GM12878 (cell line): Measurements from ENCODE around the gene ERC1. TPM values are rescaled to one million over a fixed set of nuclear protein-coding genes. Genes with fewer than 3 reads are reported as not detected.

ENCODE experiments used
- ATAC-seq: fragments of 200-7000 bp; cut with Tn5 transposase; 3 replicates; pipeline ENCODE4 v1.9.1; 2020; ENCODE audit warnings: mild to moderate bottlenecking, moderate library complexity
- BruUV-seq: library from RNA; stranded (reverse); fragments of 400-500 nt; replicated peaks from 2 replicates; lab custom pipeline; 2021; lab: Mats Ljungman, UMichigan
- CTCF ChIA-PET: fragments of 300-600 bp; sonication (Branson Sonifier 250); formaldehyde crosslinking; extraction: SDS; loops from one replicate; lab custom pipeline; 2021; ENCODE audit warnings: inconsistent platforms; lab: Yijun Ruan, JAX
- POLR2A ChIA-PET: fragments of 350-600 bp; formaldehyde crosslinking; extraction: SDS; loops from one replicate; lab custom pipeline; 2021; ENCODE audit warnings: inconsistent platforms; lab: Charles Lee
- RAD21 ChIA-PET: fragments of 300-600 bp; sonication (Branson Sonifier 250); formaldehyde crosslinking; loops from one replicate; lab custom pipeline; 2023; ENCODE audit warnings: antibody characterized with exemption; ENCODE audit not compliant: unreplicated experiment; lab: Charles Lee
- SMC1A ChIA-PET: fragments of 300-600 bp; sonication (Branson Sonifier 250); formaldehyde crosslinking; loops from one replicate; lab custom pipeline; 2023; ENCODE audit not compliant: unreplicated experiment, uncharacterized antibody; lab: Charles Lee
- DNase-seq: peaks from one replicate; pipeline ENCODE4 v3.0.0-alpha.2; 2011; ENCODE audit warnings: low read depth, low spot score
- FAIRE-seq: peaks from 3 replicates; lab custom pipeline; 2011; peaks lifted over from hg19 to GRCh38; lab: Jason Lieb, UNC
- H2AFZ ChIP-seq: 2 replicates; pipeline ENCODE4 v1.6.0; 2011; ENCODE audit warnings: low read depth, low read length, control low read depth; ENCODE audit not compliant: control insufficient read depth
- H3K27ac ChIP-seq: 2 replicates; pipeline ENCODE4 v1.5.1; 2011; ENCODE audit warnings: control low read depth; ENCODE audit not compliant: control insufficient read depth, insufficient read depth
- H3K27me3 ChIP-seq, 2 experiments: replicated peaks in 1 of 2; 2 replicates each; pipeline versions ENCODE4 v1.6.0 to v1.6.1; 2011; ENCODE audit warnings: low read length in 1 of 2; ENCODE audit not compliant: control insufficient read depth in 2 of 2, insufficient read depth in 2 of 2
- H3K36me3 ChIP-seq, 2 experiments: 2 replicates each; pipeline ENCODE4 v1.5.1; 2011; ENCODE audit warnings: low read length in 1 of 2; ENCODE audit not compliant: control insufficient read depth in 2 of 2, insufficient read depth in 2 of 2
- H3K4me1 ChIP-seq: 2 replicates; pipeline ENCODE4 v1.6.1; 2011; ENCODE audit warnings: mild to moderate bottlenecking, low read length, moderate library complexity, mixed read lengths; ENCODE audit not compliant: control insufficient read depth, insufficient read depth
- H3K4me2 ChIP-seq: 2 replicates; pipeline ENCODE4 v1.6.0; 2011; ENCODE audit warnings: control low read depth; ENCODE audit not compliant: control insufficient read depth, insufficient read depth
- H3K4me3 ChIP-seq: fragments of 200-600 bp; sonication (generic); 2 replicates; pipeline ENCODE4 v1.5.1; 2016
- H3K79me2 ChIP-seq: 2 replicates; pipeline ENCODE4 v1.6.0; 2011; ENCODE audit warnings: low read length; ENCODE audit not compliant: control insufficient read depth, insufficient read depth
- H3K9ac ChIP-seq: 2 replicates; pipeline ENCODE4 v1.8.0; 2011; ENCODE audit warnings: low read length, control low read depth, mixed read lengths; ENCODE audit not compliant: control insufficient read depth, insufficient read depth
- H3K9me3 ChIP-seq: replicated peaks from 3 replicates; pipeline ENCODE4 v1.5.1; 2011; ENCODE audit warnings: mild to moderate bottlenecking, low read length; ENCODE audit not compliant: control insufficient read depth, insufficient read depth
- H4K20me1 ChIP-seq: 2 replicates; pipeline ENCODE4 v1.6.0; 2011; ENCODE audit not compliant: control insufficient read depth, insufficient read depth
- FOXK2 ChIP-seq: fragments of 450-650 bp; IDR thresholded peaks from 2 replicates; pipeline ENCODE4 v1.6.1; 2017; ENCODE audit warnings: mild to moderate bottlenecking, moderate library complexity
- GATAD2B ChIP-seq: fragments of 450-650 bp; conservative IDR thresholded peaks from 2 replicates; pipeline ENCODE4 v1.6.1; 2017; ENCODE audit warnings: low read depth, mild to moderate bottlenecking, moderate library complexity
- HDAC6 ChIP-seq: fragments of 200-600 bp; sonication (generic); IDR thresholded peaks from one replicate; pipeline ENCODE4 v1.8.0; 2017; ENCODE audit warnings: antibody characterized with exemption; ENCODE audit not compliant: unreplicated experiment
- RAD51 ChIP-seq: fragments of 450-650 bp; IDR thresholded peaks from 2 replicates; pipeline ENCODE4 v1.6.1; 2016; ENCODE audit warnings: moderate library complexity, mild to moderate bottlenecking, inconsistent platforms
- RCOR1 ChIP-seq: conservative IDR thresholded peaks from 2 replicates; pipeline ENCODE4 v1.6.1; 2012; ENCODE audit warnings: low read depth, low read length, improper control_type of control experiment
- RFX5 ChIP-seq: IDR thresholded peaks from 2 replicates; pipeline ENCODE4 v1.6.1; 2011; ENCODE audit warnings: low read depth, low read length, improper control_type of control experiment
- SIX5 ChIP-seq: IDR thresholded peaks from 2 replicates; pipeline ENCODE4 v1.6.1; 2011; ENCODE audit warnings: mild to moderate bottlenecking, low read depth, low read length, moderate library complexity; ENCODE audit not compliant: severe bottlenecking
- SMARCA5 ChIP-seq: fragments of 450-650 bp; IDR thresholded peaks from 2 replicates; pipeline ENCODE4 v1.6.1; 2017; ENCODE audit warnings: mild to moderate bottlenecking
- SRF ChIP-seq, 2 experiments: IDR thresholded peaks; 2 replicates each; pipeline ENCODE4 v1.6.1; 2011; ENCODE audit warnings: low read depth in 2 of 2, low read length in 2 of 2, mild to moderate bottlenecking in 1 of 2, moderate library complexity in 1 of 2
- STAT1 ChIP-seq: fragments of 450-650 bp; conservative IDR thresholded peaks from 2 replicates; pipeline ENCODE4 v1.6.1; 2014; ENCODE audit warnings: antibody characterized with exemption, mild to moderate bottlenecking
- SUZ12 ChIP-seq: fragments of 200-600 bp; sonication (generic); IDR thresholded peaks from one replicate; pipeline ENCODE4 v1.6.1; 2018; ENCODE audit warnings: antibody characterized with exemption, mild to moderate bottlenecking; ENCODE audit not compliant: unreplicated experiment
- TBL1XR1 ChIP-seq: IDR thresholded peaks from 2 replicates; pipeline ENCODE4 v1.6.1; 2012; ENCODE audit warnings: low read depth, low read length, improper control_type of control experiment
- WGBS: methylation state at CpG from one replicate; pipeline ENCODE4 v1.1.6; 2016; ENCODE audit warnings: low lambda C conversion rate; ENCODE audit not compliant: insufficient replicate concordance, insufficient coverage; ENCODE audit errors: missing lambda C conversion rate; 5-methylcytosine and 5-hydroxymethylcytosine counted together
- in situ Hi-C: fragments of 300-500 bp; cut with MboI; formaldehyde crosslinking; loops from 9 replicates; pipeline ENCODE4 v1.14.3; 2018; ENCODE audit warnings: mixed read lengths
- intact Hi-C: fragments of 100-400 bp; cut with micrococcal nuclease; formaldehyde crosslinking; loops from one replicate; pipeline ENCODE4 v1.14.2; 2022; ENCODE audit not compliant: unreplicated experiment
- polyA plus RNA-seq, 11 experiments: library from polyadenylated mRNA; depleted of rRNA in 4 of 11; unstranded in 6 of 11; stranded (reverse) in 5 of 11; fragments of >200 nt; fragmentation: Nextera tagmentation in 4 of 11; fragmentation: Illumina TruSeq in 1 of 11; extraction: Ambion mirVana in 4 of 11; extraction: Trizol in 1 of 11; gene quantifications; 1 replicate in 1 of 11; 2 replicates in 10 of 11; pipeline versions ENCODE4 v1.2.1 to v1.2.3, GENCODE V29; 2011 to 2016; ENCODE audit warnings: inconsistent platforms in 2 of 11, missing spikeins in 2 of 11, low read depth in 1 of 11
- total RNA-seq, 4 experiments: library from RNA; depleted of rRNA in 3 of 4; stranded (reverse); fragments of >200 nt in 3 of 4; fragmentation: Illumina TruSeq in 1 of 4; extraction: Trizol in 1 of 4; gene quantifications; 2 replicates each; pipeline versions ENCODE4 v1.2.1 to v1.2.3, GENCODE V29; 2013 to 2021
- TF ChIP-seq, protein P1 (sequence below), 3 experiments: IDR thresholded peaks in 2 of 3; conservative IDR thresholded peaks in 1 of 3; 2 replicates each; pipeline ENCODE4 v1.5.1; 2011; ENCODE audit warnings: low read depth in 3 of 3, low read length in 3 of 3, mild to moderate bottlenecking in 3 of 3, control low read depth in 2 of 3, moderate library complexity in 2 of 3, inconsistent platforms in 1 of 3, mixed read lengths in 1 of 3; ENCODE audit not compliant: control insufficient read depth in 2 of 3, insufficient read depth in 1 of 3; ENCODE audit errors: extremely low read depth in 1 of 3
- TF ChIP-seq, protein P2 (sequence below): fragments of 450-650 bp; conservative IDR thresholded peaks from 2 replicates; pipeline ENCODE4 v1.6.1; 2017; ENCODE audit warnings: mild to moderate bottlenecking, moderate library complexity
- TF ChIP-seq, protein P3 (sequence below): fragments of 450-650 bp; IDR thresholded peaks from 2 replicates; pipeline ENCODE4 v1.6.1; 2018; ENCODE audit warnings: borderline replicate concordance, mild to moderate bottlenecking; ENCODE audit not compliant: partially characterized antibody

The ERC1 gene
- total and polyA plus RNA-seq, 10 of the 15 experiments (the other 5 are each of a cell fraction or from before 2014, with no cell fraction given) = 0.75 to 8.0 (median 5.0) TPM

DNA sequence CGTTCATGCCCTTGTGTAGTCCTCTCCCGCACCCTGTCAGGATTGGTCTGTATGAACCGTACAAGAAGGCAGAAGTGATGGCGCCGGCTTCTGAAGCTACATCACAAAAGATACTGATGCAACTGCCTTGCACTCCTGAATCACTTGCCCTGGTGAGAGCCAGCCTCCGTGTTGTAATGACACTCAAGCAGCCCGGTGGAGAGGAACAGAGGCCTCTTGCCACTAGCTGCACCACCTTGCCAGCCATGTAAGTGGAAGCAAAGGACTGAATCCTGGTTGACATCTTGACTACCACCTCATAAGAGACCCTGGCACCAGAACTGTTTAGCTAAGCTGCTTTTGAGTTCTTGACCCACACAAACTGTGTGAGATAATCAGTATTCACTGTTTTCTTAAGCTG lies 266.0 kb downstream of the ERC1 start (continued):
- TF ChIP-seq, protein P1, sequence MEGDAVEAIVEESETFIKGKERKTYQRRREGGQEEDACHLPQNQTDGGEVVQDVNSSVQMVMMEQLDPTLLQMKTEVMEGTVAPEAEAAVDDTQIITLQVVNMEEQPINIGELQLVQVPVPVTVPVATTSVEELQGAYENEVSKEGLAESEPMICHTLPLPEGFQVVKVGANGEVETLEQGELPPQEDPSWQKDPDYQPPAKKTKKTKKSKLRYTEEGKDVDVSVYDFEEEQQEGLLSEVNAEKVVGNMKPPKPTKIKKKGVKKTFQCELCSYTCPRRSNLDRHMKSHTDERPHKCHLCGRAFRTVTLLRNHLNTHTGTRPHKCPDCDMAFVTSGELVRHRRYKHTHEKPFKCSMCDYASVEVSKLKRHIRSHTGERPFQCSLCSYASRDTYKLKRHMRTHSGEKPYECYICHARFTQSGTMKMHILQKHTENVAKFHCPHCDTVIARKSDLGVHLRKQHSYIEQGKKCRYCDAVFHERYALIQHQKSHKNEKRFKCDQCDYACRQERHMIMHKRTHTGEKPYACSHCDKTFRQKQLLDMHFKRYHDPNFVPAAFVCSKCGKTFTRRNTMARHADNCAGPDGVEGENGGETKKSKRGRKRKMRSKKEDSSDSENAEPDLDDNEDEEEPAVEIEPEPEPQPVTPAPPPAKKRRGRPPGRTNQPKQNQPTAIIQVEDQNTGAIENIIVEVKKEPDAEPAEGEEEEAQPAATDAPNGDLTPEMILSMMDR (IDR thresholded peaks at IDR 0.05 in 2 of 3, conservative IDR thresholded peaks at IDR 0.05 in 1 of 3; ENCODE audit: control insufficient read depth in 2 of 3, extremely low read depth in 1 of 3, insufficient read depth in 1 of 3, low read depth in 3 of 3, low read length in 3 of 3) = no peak
- no peak for TF ChIP-seq GATAD2B
- TF ChIP-seq RAD51 = no peak
- TF ChIP-seq SIX5 = no peak
- no peak for TF ChIP-seq SMARCA5
- no peak for TF ChIP-seq HDAC6
- TF ChIP-seq FOXK2 = no peak

DNA sequence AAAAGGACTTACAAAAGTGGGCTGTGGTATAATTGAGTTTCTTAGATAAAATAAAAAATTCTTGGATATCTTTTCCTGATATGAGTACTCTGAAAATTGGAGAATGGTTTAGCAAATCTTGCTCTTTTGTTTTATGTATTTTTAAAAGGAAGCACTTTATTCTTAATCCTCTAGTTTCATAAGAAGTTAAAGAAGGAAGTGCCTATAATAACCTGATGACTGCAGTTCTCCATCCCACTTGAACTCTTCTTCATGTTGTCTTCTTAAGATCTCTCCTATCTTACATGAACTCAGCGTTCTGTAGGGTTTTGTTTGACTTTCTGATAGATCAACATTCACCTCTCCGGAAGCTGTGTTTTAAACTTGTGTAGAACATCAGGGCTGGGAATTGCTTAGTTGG lies 271.0 kb downstream of the ERC1 start:
- ChIA-PET POLR2A (no interaction called here), RAD21 (no interaction called here), SMC1A (interaction anchor here (0.7 kb wide), 1 partner anchor 57 kb away, joined by 3 read pairs; no protein-coding TSS in a partner anchor), CTCF (no interaction called here)
- Histone ChIP-seq H3K4me2 (no peak overlapping the region), H3K27me3 (no peaks in the 10 kb centered on the region), H3K36me3 (no peaks in the 10 kb centered on the region), H3K4me3 (no peak overlapping the region), H4K20me1 (no peaks in the 10 kb centered on the region), H3K9me3 (no peaks in the 10 kb centered on the region), H2AFZ (no peak overlapping the region), H3K4me1 (no peaks in the 10 kb centered on the region), H3K27ac (no peak overlapping the region), H3K9ac (no peak overlapping the region), H3K79me2 (no peaks in the 10 kb centered on the region)
- TF ChIP-seq HDAC6 (no peak), RCOR1 (no peak), SUZ12 (no peak), STAT1 (no peak), SRF (IDR thresholded peaks at IDR 0.05; ENCODE audit: low read depth in 2 of 2, low read length in 2 of 2) (no peak), RFX5 (no peak), TBL1XR1 (no peak)
- TF ChIP-seq, protein P2, sequence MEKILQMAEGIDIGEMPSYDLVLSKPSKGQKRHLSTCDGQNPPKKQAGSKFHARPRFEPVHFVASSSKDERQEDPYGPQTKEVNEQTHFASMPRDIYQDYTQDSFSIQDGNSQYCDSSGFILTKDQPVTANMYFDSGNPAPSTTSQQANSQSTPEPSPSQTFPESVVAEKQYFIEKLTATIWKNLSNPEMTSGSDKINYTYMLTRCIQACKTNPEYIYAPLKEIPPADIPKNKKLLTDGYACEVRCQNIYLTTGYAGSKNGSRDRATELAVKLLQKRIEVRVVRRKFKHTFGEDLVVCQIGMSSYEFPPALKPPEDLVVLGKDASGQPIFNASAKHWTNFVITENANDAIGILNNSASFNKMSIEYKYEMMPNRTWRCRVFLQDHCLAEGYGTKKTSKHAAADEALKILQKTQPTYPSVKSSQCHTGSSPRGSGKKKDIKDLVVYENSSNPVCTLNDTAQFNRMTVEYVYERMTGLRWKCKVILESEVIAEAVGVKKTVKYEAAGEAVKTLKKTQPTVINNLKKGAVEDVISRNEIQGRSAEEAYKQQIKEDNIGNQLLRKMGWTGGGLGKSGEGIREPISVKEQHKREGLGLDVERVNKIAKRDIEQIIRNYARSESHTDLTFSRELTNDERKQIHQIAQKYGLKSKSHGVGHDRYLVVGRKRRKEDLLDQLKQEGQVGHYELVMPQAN = no peak
- TF ChIP-seq, protein P3, sequence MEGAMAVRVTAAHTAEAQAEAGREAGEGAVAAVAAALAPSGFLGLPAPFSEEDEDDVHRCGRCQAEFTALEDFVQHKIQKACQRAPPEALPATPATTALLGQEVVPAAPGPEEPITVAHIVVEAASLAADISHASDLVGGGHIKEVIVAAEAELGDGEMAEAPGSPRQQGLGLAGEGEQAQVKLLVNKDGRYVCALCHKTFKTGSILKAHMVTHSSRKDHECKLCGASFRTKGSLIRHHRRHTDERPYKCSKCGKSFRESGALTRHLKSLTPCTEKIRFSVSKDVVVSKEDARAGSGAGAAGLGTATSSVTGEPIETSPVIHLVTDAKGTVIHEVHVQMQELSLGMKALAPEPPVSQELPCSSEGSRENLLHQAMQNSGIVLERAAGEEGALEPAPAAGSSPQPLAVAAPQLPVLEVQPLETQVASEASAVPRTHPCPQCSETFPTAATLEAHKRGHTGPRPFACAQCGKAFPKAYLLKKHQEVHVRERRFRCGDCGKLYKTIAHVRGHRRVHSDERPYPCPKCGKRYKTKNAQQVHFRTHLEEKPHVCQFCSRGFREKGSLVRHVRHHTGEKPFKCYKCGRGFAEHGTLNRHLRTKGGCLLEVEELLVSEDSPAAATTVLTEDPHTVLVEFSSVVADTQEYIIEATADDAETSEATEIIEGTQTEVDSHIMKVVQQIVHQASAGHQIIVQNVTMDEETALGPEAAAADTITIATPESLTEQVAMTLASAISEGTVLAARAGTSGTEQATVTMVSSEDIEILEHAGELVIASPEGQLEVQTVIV = no peak
- WGBS = 48% methylated on average over 2 of the region's 2 CpGs
- no TSS peak for BruUV-seq
- FAIRE-seq (no peak), DNase-seq (no peak), ATAC-seq (no peak)
- in situ Hi-C loops = no loop called here
- intact Hi-C loops = no loop called here
